ENCODE data around the gene TIPIN.
"Not testable (repeated sequence)": the region's sequence is repeated elsewhere in the genome, so short reads cannot be mapped to it uniquely, and the experiment has no call there.

Gene TIPIN

GRCh38 chr15:66359740-66360139 lies 3.3 kb upstream of the TIPIN start:
- Histone ChIP-seq H3K4me3 (ENCODE audit: low read depth in 1 of 2, low read length in 1 of 2) (no peak overlapping the region), H3K4me1 (ENCODE audit: control insufficient read depth in 1 of 2, insufficient read depth in 1 of 2, low read depth in 1 of 2, low read length in 1 of 2) (peaks cover 14 to 19% of the 10 kb centered on the region in 2 experiments), H3K27me3 (no peaks in the 10 kb centered on the region), H3K27ac (no peak overlapping the region), H3K9me3 (no peaks in the 10 kb centered on the region), H3K36me3 (no peaks in the 10 kb centered on the region)
- TF ChIP-seq CTCF (IDR thresholded peaks at IDR 0.05), result no peak

GRCh38 chr15:66356077-66356358 lies 467 bp downstream of the TIPIN start:
- Histone ChIP-seq H3K9me3 (no peaks in the 10 kb centered on the region), H3K27me3 (no peaks in the 10 kb centered on the region), H3K4me1 (ENCODE audit: control insufficient read depth in 1 of 2, insufficient read depth in 1 of 2, low read depth in 1 of 2, low read length in 1 of 2) (peaks cover 25 to 28% of the 10 kb centered on the region in 2 experiments), H3K27ac (peak overlapping the region; percentile 69), H3K4me3 (ENCODE audit: low read depth in 1 of 2, low read length in 1 of 2) (peak overlapping the region; percentile 66 to 90), H3K36me3 (no peaks in the 10 kb centered on the region)
- TF ChIP-seq CTCF (IDR thresholded peaks at IDR 0.05), result no peak

GRCh38 chr15:66348530-66348929 lies 8.0 kb downstream of the TIPIN start:
- H3K4me3 ChIP-seq (ENCODE audit: low read depth in 1 of 2, low read length in 1 of 2); H3K4me1 ChIP-seq (ENCODE audit: control insufficient read depth in 1 of 2, insufficient read depth in 1 of 2, low read depth in 1 of 2, low read length in 1 of 2); H3K36me3 ChIP-seq; H3K9me3 ChIP-seq; H3K27me3 ChIP-seq; H3K27ac ChIP-seq: not testable (repeated sequence)

GRCh38 chr15:66328771-66329170 lies 27.7 kb downstream of the TIPIN start:
- Histone ChIP-seq H3K27me3 (no peaks in the 10 kb centered on the region), H3K4me3 (ENCODE audit: low read depth in 1 of 2, low read length in 1 of 2) (no peak overlapping the region), H3K36me3 (peaks cover 54% of the 10 kb centered on the region), H3K9me3 (no peaks in the 10 kb centered on the region), H3K27ac (no peak overlapping the region), H3K4me1 (ENCODE audit: control insufficient read depth in 1 of 2, insufficient read depth in 1 of 2, low read depth in 1 of 2, low read length in 1 of 2) (peaks cover 10 to 16% of the 10 kb centered on the region in 2 experiments)
- no peak for TF ChIP-seq CTCF (IDR thresholded peaks at IDR 0.05)

- peaks cover 58% of the 10 kb centered on the region for H3K36me3 ChIP-seq
- H3K27me3 ChIP-seq, result no peaks in the 10 kb centered on the region
- no peak for TF ChIP-seq CTCF (IDR thresholded peaks at IDR 0.05)
- peaks cover 10 to 16% of the 10 kb centered on the region in 2 experiments for H3K4me1 ChIP-seq (ENCODE audit: control insufficient read depth in 1 of 2, insufficient read depth in 1 of 2, low read depth in 1 of 2, low read length in 1 of 2)
- no peaks in the 10 kb centered on the region for H3K9me3 ChIP-seq
- no peak overlapping the region for H3K4me3 ChIP-seq (ENCODE audit: low read depth in 1 of 2, low read length in 1 of 2)
- H3K27ac ChIP-seq, result no peak overlapping the region
Measured at GRCh38 chr15:66327736-66328135, 28.7 kb downstream of the TIPIN start.

GRCh38 chr15:66326051-66326450 lies 30.4 kb downstream of the TIPIN start:
- Histone ChIP-seq H3K27me3 (no peaks in the 10 kb centered on the region), H3K4me3 (ENCODE audit: low read depth in 1 of 2, low read length in 1 of 2) (no peak overlapping the region), H3K9me3 (no peaks in the 10 kb centered on the region), H3K4me1 (ENCODE audit: control insufficient read depth in 1 of 2, insufficient read depth in 1 of 2, low read depth in 1 of 2, low read length in 1 of 2) (peaks cover 10 to 12% of the 10 kb centered on the region in 2 experiments), H3K27ac (no peak overlapping the region), H3K36me3 (peaks cover 67% of the 10 kb centered on the region)
- no peak for TF ChIP-seq CTCF (IDR thresholded peaks at IDR 0.05)
